ENCODE results near the gene KPTN. TPM values are rescaled to one million over a fixed set of nuclear protein-coding genes. Genes with fewer than 3 reads are reported as not detected.

The KPTN gene
- total and polyA plus RNA-seq, 2 of the 13 experiments (the other 11 are each of a cell fraction or from before 2014, with no cell fraction given), result 9.1 to 13.3 TPM

GRCh38 chr19:47514869-47515588, 31.0 kb upstream of the KPTN start, which contains the start of gene NAPA (continued):
- TF ChIP-seq ZNF670 (CRISPR knock-in tag; IDR thresholded peaks at IDR 0.05; ENCODE audit: borderline replicate concordance) (0 out of 2 replicates have a peak, but pooled peaks have one; percentile 62), ZNF225 (CRISPR knock-in tag; IDR thresholded peaks at IDR 0.05) (no peak), ZNF570 (CRISPR knock-in tag; IDR thresholded peaks at IDR 0.05; ENCODE audit: borderline replicate concordance) (no peak), PTBP1 (IDR thresholded peaks at IDR 0.05; ENCODE audit: low read depth, low read length, poor library complexity, severe bottlenecking) (no peak), ZNF136 (CRISPR knock-in tag; IDR thresholded peaks at IDR 0.05; ENCODE audit: low read depth) (no peak; the same call in 1 of the 2 replicates), LBX2 (CRISPR knock-in tag; IDR thresholded peaks at IDR 0.05; ENCODE audit: borderline replicate concordance) (no peak), ZBTB37 (CRISPR knock-in tag; IDR thresholded peaks at IDR 0.05) (no peak), ZNF761 (CRISPR knock-in tag; conservative IDR thresholded peaks at IDR 0.05) (no peak), PAX8 (CRISPR knock-in tag; IDR thresholded peaks at IDR 0.05; ENCODE audit: borderline replicate concordance) (no peak), ZNF883 (CRISPR knock-in tag; IDR thresholded peaks at IDR 0.05; ENCODE audit: not compliant biosample characterization) (peak; percentile 4), ZBTB7B (CRISPR knock-in tag; IDR thresholded peaks at IDR 0.05) (no peak), BRCA1 (CRISPR knock-in tag; IDR thresholded peaks at IDR 0.05) (no peak; the same call in 1 of the 2 replicates), ZC3H13 (CRISPR knock-in tag; IDR thresholded peaks at IDR 0.05) (peak; percentile 59; the same call in 1 of the 2 replicates), ZNF660 (CRISPR knock-in tag; IDR thresholded peaks at IDR 0.05; ENCODE audit: borderline replicate concordance, low read depth) (no peak), SSRP1 (CRISPR knock-in tag; IDR thresholded peaks at IDR 0.05) (no peak), ZNF280B (CRISPR knock-in tag; IDR thresholded peaks at IDR 0.05; ENCODE audit: borderline replicate concordance) (no peak), NFIC (IDR thresholded peaks at IDR 0.05; ENCODE audit: low read length) (no peak), FOXM1 (CRISPR knock-in tag; IDR thresholded peaks at IDR 0.05) (no peak), KDM5B (CRISPR knock-in tag; IDR thresholded peaks at IDR 0.05; ENCODE audit: borderline replicate concordance) (peak; percentile 72; the same call in 1 of the 2 replicates), ZNF3 (CRISPR knock-in tag; IDR thresholded peaks at IDR 0.05) (no peak)
- TF ChIP-seq, protein P1, sequence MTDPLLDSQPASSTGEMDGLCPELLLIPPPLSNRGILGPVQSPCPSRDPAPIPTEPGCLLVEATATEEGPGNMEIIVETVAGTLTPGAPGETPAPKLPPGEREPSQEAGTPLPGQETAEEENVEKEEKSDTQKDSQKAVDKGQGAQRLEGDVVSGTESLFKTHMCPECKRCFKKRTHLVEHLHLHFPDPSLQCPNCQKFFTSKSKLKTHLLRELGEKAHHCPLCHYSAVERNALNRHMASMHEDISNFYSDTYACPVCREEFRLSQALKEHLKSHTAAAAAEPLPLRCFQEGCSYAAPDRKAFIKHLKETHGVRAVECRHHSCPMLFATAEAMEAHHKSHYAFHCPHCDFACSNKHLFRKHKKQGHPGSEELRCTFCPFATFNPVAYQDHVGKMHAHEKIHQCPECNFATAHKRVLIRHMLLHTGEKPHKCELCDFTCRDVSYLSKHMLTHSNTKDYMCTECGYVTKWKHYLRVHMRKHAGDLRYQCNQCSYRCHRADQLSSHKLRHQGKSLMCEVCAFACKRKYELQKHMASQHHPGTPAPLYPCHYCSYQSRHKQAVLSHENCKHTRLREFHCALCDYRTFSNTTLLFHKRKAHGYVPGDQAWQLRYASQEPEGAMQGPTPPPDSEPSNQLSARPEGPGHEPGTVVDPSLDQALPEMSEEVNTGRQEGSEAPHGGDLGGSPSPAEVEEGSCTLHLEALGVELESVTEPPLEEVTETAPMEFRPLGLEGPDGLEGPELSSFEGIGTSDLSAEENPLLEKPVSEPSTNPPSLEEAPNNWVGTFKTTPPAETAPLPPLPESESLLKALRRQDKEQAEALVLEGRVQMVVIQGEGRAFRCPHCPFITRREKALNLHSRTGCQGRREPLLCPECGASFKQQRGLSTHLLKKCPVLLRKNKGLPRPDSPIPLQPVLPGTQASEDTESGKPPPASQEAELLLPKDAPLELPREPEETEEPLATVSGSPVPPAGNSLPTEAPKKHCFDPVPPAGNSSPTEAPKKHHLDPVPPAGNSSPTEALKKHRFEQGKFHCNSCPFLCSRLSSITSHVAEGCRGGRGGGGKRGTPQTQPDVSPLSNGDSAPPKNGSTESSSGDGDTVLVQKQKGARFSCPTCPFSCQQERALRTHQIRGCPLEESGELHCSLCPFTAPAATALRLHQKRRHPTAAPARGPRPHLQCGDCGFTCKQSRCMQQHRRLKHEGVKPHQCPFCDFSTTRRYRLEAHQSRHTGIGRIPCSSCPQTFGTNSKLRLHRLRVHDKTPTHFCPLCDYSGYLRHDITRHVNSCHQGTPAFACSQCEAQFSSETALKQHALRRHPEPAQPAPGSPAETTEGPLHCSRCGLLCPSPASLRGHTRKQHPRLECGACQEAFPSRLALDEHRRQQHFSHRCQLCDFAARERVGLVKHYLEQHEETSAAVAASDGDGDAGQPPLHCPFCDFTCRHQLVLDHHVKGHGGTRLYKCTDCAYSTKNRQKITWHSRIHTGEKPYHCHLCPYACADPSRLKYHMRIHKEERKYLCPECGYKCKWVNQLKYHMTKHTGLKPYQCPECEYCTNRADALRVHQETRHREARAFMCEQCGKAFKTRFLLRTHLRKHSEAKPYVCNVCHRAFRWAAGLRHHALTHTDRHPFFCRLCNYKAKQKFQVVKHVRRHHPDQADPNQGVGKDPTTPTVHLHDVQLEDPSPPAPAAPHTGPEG (CRISPR knock-in tag; IDR thresholded peaks at IDR 0.05), result 0 out of 2 replicates have a peak, but pooled peaks have one; percentile 70
